Measurements from ENCODE around the gene KRTAP22-2. TPM values are rescaled to one million over a fixed set of nuclear protein-coding genes. Genes with fewer than 3 reads are reported as not detected.

Gene KRTAP22-2
- total RNA-seq, 1 donor from 2014 or later, result not detected

- Histone ChIP-seq H3K36me3 (no peaks in the 10 kb centered on the region), H2AFZ (replicated peaks) (no peak overlapping the region), H3K9ac (no peak overlapping the region), H3K79me2 (ENCODE audit: low read depth) (no peaks in the 10 kb centered on the region), H3K27me3 (no peaks in the 10 kb centered on the region), H3K9me3 (ENCODE audit: low read depth) (peaks cover 7% of the 10 kb centered on the region), H4K20me1 (ENCODE audit: low read depth) (no peaks in the 10 kb centered on the region), H3K4me3 (no peak overlapping the region), H3K27ac (no peak overlapping the region), H3K4me1 (no peaks in the 10 kb centered on the region), H3K4me2 (no peak overlapping the region), H3F3A (ENCODE audit: low read depth) (no peaks in the 10 kb centered on the region)
- H3K4me1 Mint-ChIP-seq, result no peaks in the 10 kb centered on the region
- H3K36me3 Mint-ChIP-seq, result no peaks in the 10 kb centered on the region
- H3K27ac Mint-ChIP-seq, result no peak overlapping the region
- H3K27me3 Mint-ChIP-seq (ENCODE audit: insufficient read depth, low read depth), result peaks cover 2% of the 10 kb centered on the region
- no peaks in the 10 kb centered on the region for H3K9me3 Mint-ChIP-seq
- TF ChIP-seq EZH2 (IDR thresholded peaks at IDR 0.05) (no peak), EZH2phosphoT487 (IDR thresholded peaks at IDR 0.05) (no peak), CTCF (IDR thresholded peaks at IDR 0.05) (no peak)
- no peak overlapping the region for H3K4me3 Mint-ChIP-seq
- no peak for DNase-seq (ENCODE audit: low spot score)
These were observed 27.1 kb downstream of the KRTAP22-2 start for GRCh38 chr21:30563072-30563471.

GRCh38 chr21:30561957-30562356 lies 28.2 kb downstream of the KRTAP22-2 start:
- H3K27ac ChIP-seq, result no peak overlapping the region
- no peak overlapping the region for H3K4me3 Mint-ChIP-seq
- H3K36me3 Mint-ChIP-seq, result no peaks in the 10 kb centered on the region
- TF ChIP-seq EZH2phosphoT487 (IDR thresholded peaks at IDR 0.05) (no peak), CTCF (IDR thresholded peaks at IDR 0.05) (no peak), EZH2 (IDR thresholded peaks at IDR 0.05) (no peak)
- H3K79me2 ChIP-seq (ENCODE audit: low read depth), result no peaks in the 10 kb centered on the region
- H2AFZ ChIP-seq (replicated peaks), result no peak overlapping the region
- no peaks in the 10 kb centered on the region for H3K9me3 Mint-ChIP-seq
- peaks cover 7% of the 10 kb centered on the region for H3K9me3 ChIP-seq (ENCODE audit: low read depth)
- no peaks in the 10 kb centered on the region for H3F3A ChIP-seq (ENCODE audit: low read depth)
- peaks cover 2% of the 10 kb centered on the region for H3K27me3 Mint-ChIP-seq (ENCODE audit: insufficient read depth, low read depth)
- no peak overlapping the region for H3K27ac Mint-ChIP-seq
- H3K4me3 ChIP-seq, result no peak overlapping the region
- no peaks in the 10 kb centered on the region for H3K4me1 ChIP-seq
- no peak overlapping the region for H3K9ac ChIP-seq
- H3K27me3 ChIP-seq, result no peaks in the 10 kb centered on the region
- DNase-seq (ENCODE audit: low spot score), result no peak
- no peaks in the 10 kb centered on the region for H3K36me3 ChIP-seq
- no peaks in the 10 kb centered on the region for H3K4me1 Mint-ChIP-seq
- no peaks in the 10 kb centered on the region for H4K20me1 ChIP-seq (ENCODE audit: low read depth)
- no peak overlapping the region for H3K4me2 ChIP-seq

GRCh38 chr21:30561264-30561895 lies 28.8 kb downstream of the KRTAP22-2 start, which contains the start of gene KRTAP19-7:
Gene KRTAP19-7 (minus strand): TSS chr21:30561314. CDS start chr21:30561289, 25 bp downstream.
- H3K36me3 ChIP-seq, result no peaks in the 10 kb centered on the region
- Mint-ChIP-seq H3K4me3 (no peak within 1 kb of the TSS), H3K36me3 (no peaks in the 10 kb centered on the region), H3K4me1 (no peaks in the 10 kb centered on the region), H3K27ac (no peak within 1 kb of the TSS), H3K9me3 (no peaks in the 10 kb centered on the region), H3K27me3 (ENCODE audit: insufficient read depth, low read depth) (peaks cover 2% of the 10 kb centered on the region)
- H3K79me2 ChIP-seq (ENCODE audit: low read depth), result no peaks in the 10 kb centered on the region
- H3K4me2 ChIP-seq, result no peak within 1 kb of the TSS
- no peak for DNase-seq (ENCODE audit: low spot score)
- H3K27me3 ChIP-seq, result no peaks in the 10 kb centered on the region
- peaks cover 9% of the 10 kb centered on the region for H3K9me3 ChIP-seq (ENCODE audit: low read depth)
- H3K27ac ChIP-seq, result no peak within 1 kb of the TSS
- H3K4me1 ChIP-seq, result no peaks in the 10 kb centered on the region
- H4K20me1 ChIP-seq (ENCODE audit: low read depth), result no peaks in the 10 kb centered on the region
- H3K4me3 ChIP-seq, result no peak within 1 kb of the TSS
- H3F3A ChIP-seq (ENCODE audit: low read depth), result no peaks in the 10 kb centered on the region
- H3K9ac ChIP-seq, result no peak within 1 kb of the TSS
- TF ChIP-seq EZH2 (IDR thresholded peaks at IDR 0.05) (no peak), CTCF (IDR thresholded peaks at IDR 0.05) (no peak), EZH2phosphoT487 (IDR thresholded peaks at IDR 0.05) (no peak)
- H2AFZ ChIP-seq (replicated peaks), result no peak within 1 kb of the TSS

Measured in neural progenitor cell (in vitro differentiated cells).